Measurements from ENCODE around the gene SLBP. TPM values are rescaled to one million over a fixed set of nuclear protein-coding genes. Genes with fewer than 3 reads are reported as not detected.

The SLBP gene
- total and polyA plus RNA-seq, 10 of the 15 experiments (the other 5 are each of a cell fraction or from before 2014, with no cell fraction given): 94.4 to 278 (median 158) TPM

- TF ChIP-seq E4F1 (IDR thresholded peaks at IDR 0.05; ENCODE audit: borderline replicate concordance, partially characterized antibody): peak; percentile 2
- TF ChIP-seq SMAD1 (IDR thresholded peaks at IDR 0.05; ENCODE audit: low read depth, partially characterized antibody): no peak
- peak; percentile 47; the same call in 1 of the 2 replicates for TF ChIP-seq EED (IDR thresholded peaks at IDR 0.05; ENCODE audit: low read depth)
- 0 out of 2 replicates have a peak, but pooled peaks have one; percentile 17 for TF ChIP-seq POLR2AphosphoS5 (IDR thresholded peaks at IDR 0.05; ENCODE audit: low read length)
- no peak for TF ChIP-seq NRF1 (conservative IDR thresholded peaks at IDR 0.05; ENCODE audit: low read depth, low read length)
- no peak for TF ChIP-seq SIN3A (IDR thresholded peaks at IDR 0.05; ENCODE audit: low read depth, low read length)
- TF ChIP-seq SUPT20H (IDR thresholded peaks at IDR 0.05; ENCODE audit: borderline replicate concordance, control insufficient read depth, low read depth, low read length): no peak
- TF ChIP-seq, protein P1, sequence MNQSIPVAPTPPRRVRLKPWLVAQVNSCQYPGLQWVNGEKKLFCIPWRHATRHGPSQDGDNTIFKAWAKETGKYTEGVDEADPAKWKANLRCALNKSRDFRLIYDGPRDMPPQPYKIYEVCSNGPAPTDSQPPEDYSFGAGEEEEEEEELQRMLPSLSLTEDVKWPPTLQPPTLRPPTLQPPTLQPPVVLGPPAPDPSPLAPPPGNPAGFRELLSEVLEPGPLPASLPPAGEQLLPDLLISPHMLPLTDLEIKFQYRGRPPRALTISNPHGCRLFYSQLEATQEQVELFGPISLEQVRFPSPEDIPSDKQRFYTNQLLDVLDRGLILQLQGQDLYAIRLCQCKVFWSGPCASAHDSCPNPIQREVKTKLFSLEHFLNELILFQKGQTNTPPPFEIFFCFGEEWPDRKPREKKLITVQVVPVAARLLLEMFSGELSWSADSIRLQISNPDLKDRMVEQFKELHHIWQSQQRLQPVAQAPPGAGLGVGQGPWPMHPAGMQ (IDR thresholded peaks at IDR 0.05; ENCODE audit: borderline replicate concordance): peak; percentile 68; the same call in 1 of the 2 replicates
- TF ChIP-seq, protein P2, sequence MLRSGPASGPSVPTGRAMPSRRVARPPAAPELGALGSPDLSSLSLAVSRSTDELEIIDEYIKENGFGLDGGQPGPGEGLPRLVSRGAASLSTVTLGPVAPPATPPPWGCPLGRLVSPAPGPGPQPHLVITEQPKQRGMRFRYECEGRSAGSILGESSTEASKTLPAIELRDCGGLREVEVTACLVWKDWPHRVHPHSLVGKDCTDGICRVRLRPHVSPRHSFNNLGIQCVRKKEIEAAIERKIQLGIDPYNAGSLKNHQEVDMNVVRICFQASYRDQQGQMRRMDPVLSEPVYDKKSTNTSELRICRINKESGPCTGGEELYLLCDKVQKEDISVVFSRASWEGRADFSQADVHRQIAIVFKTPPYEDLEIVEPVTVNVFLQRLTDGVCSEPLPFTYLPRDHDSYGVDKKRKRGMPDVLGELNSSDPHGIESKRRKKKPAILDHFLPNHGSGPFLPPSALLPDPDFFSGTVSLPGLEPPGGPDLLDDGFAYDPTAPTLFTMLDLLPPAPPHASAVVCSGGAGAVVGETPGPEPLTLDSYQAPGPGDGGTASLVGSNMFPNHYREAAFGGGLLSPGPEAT (IDR thresholded peaks at IDR 0.05; ENCODE audit: low read depth): 0 out of 2 replicates have a peak, but pooled peaks have one; percentile 45
- peak; percentile 81 for TF ChIP-seq CREM (IDR thresholded peaks at IDR 0.05; ENCODE audit: low read depth)
- TF ChIP-seq E2F4 (IDR thresholded peaks at IDR 0.05; ENCODE audit: low read depth, low read length): no peak
- TF ChIP-seq IKZF1 (conservative IDR thresholded peaks at IDR 0.05): peak; percentile 24; the same call in 1 of the 2 replicates
- no peak for TF ChIP-seq TCF12 (IDR thresholded peaks at IDR 0.05; ENCODE audit: low read depth, low read length)
- TF ChIP-seq SKIL (IDR thresholded peaks at IDR 0.05; ENCODE audit: low read depth, poor library complexity, severe bottlenecking): no peak
- 0 out of 2 replicates have a peak, but pooled peaks have one; percentile 6 for TF ChIP-seq SMARCA5 (IDR thresholded peaks at IDR 0.05)
Measured at GRCh38 chr4:1713003-1713851, 1.1 kb upstream of the SLBP start (continued).

All from GM12878 (cell line).